Keratinocyte (primary cell): Measurements from ENCODE around the gene LGALS9B.
"Not testable (repeated sequence)": the region's sequence is repeated elsewhere in the genome, so short reads cannot be mapped to it uniquely, and the experiment has no call there.

Experiments used
- CTCF ChIP-seq, 3 experiments: IDR thresholded peaks in 1 of 3; conservative IDR thresholded peaks in 1 of 3; optimal IDR thresholded peaks in 1 of 3; 2 replicates in 2 of 3; 3 replicates in 1 of 3; pipeline versions ENCODE3 to v1.5.1; 2011; ENCODE audit warnings: low read length in 3 of 3, mild to moderate bottlenecking in 3 of 3, moderate library complexity in 2 of 3, control low read depth in 1 of 3, inconsistent platforms in 1 of 3; ENCODE audit not compliant: insufficient read depth in 2 of 3; ENCODE audit errors: extremely low read depth in 1 of 3
- EZH2 ChIP-seq: IDR thresholded peaks from one replicate; pipeline ENCODE4 v1.6.1; 2012; ENCODE audit warnings: inconsistent platforms, mild to moderate bottlenecking, low read length, moderate library complexity

GRCh38 chr17:20443632-20444031 lies 23.7 kb downstream of the LGALS9B start:
- not testable (repeated sequence) for TF ChIP-seq CTCF (optimal IDR thresholded peaks at IDR 0.05 in 1 of 3, IDR thresholded peaks at IDR 0.05 in 1 of 3, conservative IDR thresholded peaks at IDR 0.05 in 1 of 3; ENCODE audit: extremely low read depth in 1 of 3, insufficient read depth in 2 of 3, low read length in 3 of 3); EZH2
